H9 (cell line): ENCODE results near the gene C16orf95. TPM values are rescaled to one million over a fixed set of nuclear protein-coding genes. Genes with fewer than 3 reads are reported as not detected.

Experiments
- DNase-seq: peaks from one replicate; pipeline ENCODE4 v3.0.0-alpha.2; 2017
- H2AFZ ChIP-seq: one replicate; pipeline ENCODE4 v1.6.1; 2013; ENCODE audit warnings: mild to moderate bottlenecking, low read length, control low read depth, moderate library complexity
- H2AK5ac ChIP-seq: 2 replicates; pipeline ENCODE4 v1.6.1; 2013; ENCODE audit warnings: low read length, control low read depth, mixed read lengths; ENCODE audit not compliant: insufficient read length
- H2BK120ac ChIP-seq: one replicate; pipeline ENCODE4 v1.6.1; 2013; ENCODE audit warnings: low read depth, mild to moderate bottlenecking, low read length, control low read depth, inconsistent platforms; ENCODE audit not compliant: poor library complexity, severe bottlenecking
- H2BK12ac ChIP-seq: 2 replicates; pipeline ENCODE4 v1.6.1; 2013; ENCODE audit warnings: low read length, control low read depth, mixed read lengths, low read depth; ENCODE audit not compliant: insufficient read length
- H2BK15ac ChIP-seq: 2 replicates; pipeline ENCODE4 v1.6.1; 2013; ENCODE audit warnings: low read depth, low read length, control low read depth
- H2BK20ac ChIP-seq: one replicate; pipeline ENCODE4 v1.6.1; 2013; ENCODE audit warnings: low read depth, mild to moderate bottlenecking, low read length, control low read depth, inconsistent platforms; ENCODE audit not compliant: poor library complexity, severe bottlenecking
- H2BK5ac ChIP-seq: 2 replicates; pipeline ENCODE4 v1.6.1; 2013; ENCODE audit warnings: low read length, control low read depth, mixed read lengths; ENCODE audit not compliant: insufficient read length
- H3K14ac ChIP-seq: 2 replicates; pipeline ENCODE4 v1.6.1; 2013; ENCODE audit warnings: low read length, control low read depth; ENCODE audit not compliant: insufficient read depth
- H3K18ac ChIP-seq: 2 replicates; pipeline ENCODE4 v1.6.1; 2013; ENCODE audit warnings: low read depth, mild to moderate bottlenecking, mixed read lengths, low read length, control low read depth; ENCODE audit not compliant: insufficient read length
- H3K23ac ChIP-seq: 2 replicates; pipeline ENCODE4 v1.6.1; 2013; ENCODE audit warnings: low read length, control low read depth, mixed read lengths, low read depth; ENCODE audit not compliant: insufficient read length
- H3K23me2 ChIP-seq: 2 replicates; pipeline ENCODE4 v1.6.1; 2013; ENCODE audit warnings: low read depth, mild to moderate bottlenecking, mixed read lengths, low read length, control low read depth; ENCODE audit not compliant: insufficient read length, poor library complexity, severe bottlenecking
- H3K27ac ChIP-seq: 2 replicates; pipeline ENCODE4 v1.5.1; 2013; ENCODE audit warnings: low read length, control low read depth, mixed read lengths, low read depth; ENCODE audit not compliant: insufficient read length
- H3K27me3 ChIP-seq: 2 replicates; pipeline ENCODE4 v1.6.1; 2013; ENCODE audit warnings: low read length, control low read depth, inconsistent platforms; ENCODE audit not compliant: insufficient read depth
- H3K4ac ChIP-seq: 2 replicates; pipeline ENCODE4 v1.6.1; 2013; ENCODE audit warnings: low read depth, mild to moderate bottlenecking, control low read depth, inconsistent platforms, low read length, moderate library complexity
- H3K4me1 ChIP-seq: 2 replicates; pipeline ENCODE4 v1.6.1; 2013; ENCODE audit warnings: low read length, control low read depth, inconsistent platforms; ENCODE audit not compliant: insufficient read depth
- H3K4me2 ChIP-seq: 2 replicates; pipeline ENCODE4 v1.6.1; 2013; ENCODE audit warnings: low read length, control low read depth, mixed read lengths; ENCODE audit not compliant: insufficient read length, insufficient read depth
- H3K56ac ChIP-seq: 2 replicates; pipeline ENCODE4 v1.6.1; 2013; ENCODE audit warnings: low read depth, mild to moderate bottlenecking, mixed read lengths, low read length, control low read depth; ENCODE audit not compliant: insufficient read length
- H3K79me1 ChIP-seq: 2 replicates; pipeline ENCODE4 v1.6.1; 2013; ENCODE audit warnings: low read depth, mild to moderate bottlenecking, moderate library complexity, low read length, control low read depth, inconsistent platforms; ENCODE audit not compliant: insufficient read depth, poor library complexity, severe bottlenecking
- H3K79me2 ChIP-seq: 2 replicates; pipeline ENCODE4 v1.6.1; 2013; ENCODE audit warnings: low read length, control low read depth, inconsistent platforms; ENCODE audit not compliant: insufficient read depth
- H3K9ac ChIP-seq: 2 replicates; pipeline ENCODE4 v1.6.1; 2013; ENCODE audit warnings: low read length, control low read depth, mixed read lengths; ENCODE audit not compliant: insufficient read length; ENCODE audit errors: extremely low read depth
- H3K9me3 ChIP-seq: one replicate; pipeline ENCODE4 v1.6.1; 2013; ENCODE audit warnings: low read depth, low read length, inconsistent platforms; ENCODE audit not compliant: control insufficient read depth
- H3T11ph ChIP-seq: one replicate; pipeline ENCODE4 v1.6.1; 2013; ENCODE audit warnings: mild to moderate bottlenecking, low read length, control low read depth, inconsistent platforms
- H4K20me1 ChIP-seq: one replicate; pipeline ENCODE4 v1.6.1; 2013; ENCODE audit not compliant: control insufficient read depth, insufficient read length, insufficient read depth
- H4K5ac ChIP-seq: 2 replicates; pipeline ENCODE4 v1.6.1; 2013; ENCODE audit warnings: low read depth, mild to moderate bottlenecking, mixed read lengths, low read length, control low read depth; ENCODE audit not compliant: insufficient read length
- H4K8ac ChIP-seq: replicated peaks from 2 replicates; pipeline ENCODE4 v1.6.1; 2013; ENCODE audit warnings: low read length, control low read depth, mixed read lengths, low read depth; ENCODE audit not compliant: insufficient read length
- H4K91ac ChIP-seq: 2 replicates; pipeline ENCODE4 v1.6.1; 2013; ENCODE audit warnings: low read depth, mild to moderate bottlenecking, moderate library complexity, mixed read lengths, low read length, control low read depth; ENCODE audit not compliant: insufficient read length
- H3K27ac Mint-ChIP-seq, 3 experiments: 2 replicates in 2 of 3; 3 replicates in 1 of 3; pipeline ENCODE4 v1.8.0; 2020 to 2021; ENCODE audit warnings: mixed read lengths in 3 of 3, mild to moderate bottlenecking in 1 of 3, moderate library complexity in 1 of 3
- H3K27me3 Mint-ChIP-seq: 2 replicates; pipeline ENCODE4 v1.8.0; 2021; ENCODE audit warnings: low read depth, mild to moderate bottlenecking, moderate library complexity, mixed read lengths
- H3K36me3 Mint-ChIP-seq, 3 experiments: 2 replicates in 2 of 3; 3 replicates in 1 of 3; pipeline ENCODE4 v1.8.0; 2020 to 2021; ENCODE audit warnings: low read depth in 3 of 3, mixed read lengths in 3 of 3; ENCODE audit not compliant: insufficient read depth in 1 of 3
- H3K4me1 Mint-ChIP-seq, 2 experiments: 2 replicates each; pipeline ENCODE4 v1.8.0; 2020; ENCODE audit warnings: mixed read lengths in 2 of 2
- H3K4me3 Mint-ChIP-seq, 2 experiments: 2 replicates in 1 of 2; 3 replicates in 1 of 2; pipeline ENCODE4 v1.8.0; 2020 to 2021; ENCODE audit warnings: mild to moderate bottlenecking in 2 of 2, mixed read lengths in 2 of 2, moderate library complexity in 1 of 2
- H3K9me3 Mint-ChIP-seq, 2 experiments: 2 replicates in 1 of 2; 3 replicates in 1 of 2; pipeline ENCODE4 v1.8.0; 2020; ENCODE audit warnings: mild to moderate bottlenecking in 2 of 2, mixed read lengths in 2 of 2, moderate library complexity in 1 of 2
- WGBS: extraction: QIAGEN DNeasy Blood & Tissue Kit; methylation state at CpG from one replicate; pipeline ENCODE4 v1.1.7; 2013; ENCODE audit warnings: missing lambda C conversion rate, low lambda C conversion rate, mixed read lengths; ENCODE audit not compliant: insufficient read length; ENCODE audit errors: extremely low coverage; 5-methylcytosine and 5-hydroxymethylcytosine counted together
- total RNA-seq: library from RNA; stranded (reverse); gene quantifications from 2 replicates; pipeline ENCODE4 v1.2.1, GENCODE V29; 2021
- TF ChIP-seq, protein P1 (sequence below): fragments of 200-600 bp; sonication (generic); conservative IDR thresholded peaks from 3 replicates; pipeline ENCODE4 v1.8.0; 2021; ENCODE audit warnings: antibody characterized with exemption, mild to moderate bottlenecking

Gene C16orf95
- total RNA-seq, 1 experiment from 2014 or later, result 5.6 TPM

GRCh38 chr16:87350031-87350430 is 32.8 kb upstream of the C16orf95 start:
- Histone ChIP-seq H2BK15ac (no peak overlapping the region), H4K91ac (no peak overlapping the region), H3K4me2 (no peak overlapping the region), H4K5ac (no peak overlapping the region), H3K79me2 (no peaks in the 10 kb centered on the region), H3K27me3 (no peaks in the 10 kb centered on the region), H2AFZ (no peak overlapping the region), H3K79me1 (peaks cover 3% of the 10 kb centered on the region), H4K20me1 (no peaks in the 10 kb centered on the region), H2BK5ac (no peak overlapping the region), H2BK120ac (no peak overlapping the region), H3K23me2 (no peaks in the 10 kb centered on the region), H3K18ac (no peak overlapping the region), H2BK20ac (no peak overlapping the region), H4K8ac (no peak overlapping the region), H3K23ac (no peak overlapping the region), H3K9me3 (no peaks in the 10 kb centered on the region), H3K9ac (no peak overlapping the region), H3K14ac (no peak overlapping the region), H3T11ph (no peak overlapping the region), H2BK12ac (no peak overlapping the region), H3K56ac (no peak overlapping the region), H2AK5ac (no peak overlapping the region), H3K4me1 (no peaks in the 10 kb centered on the region; the same call in 1 of the 2 replicates), H3K27ac (no peak overlapping the region), H3K4ac (no peak overlapping the region)
- H3K27ac Mint-ChIP-seq, result peak overlapping the region in 2 of 3 experiments; percentile 37 to 63; a peak in 3 of 7 replicates
- no peak overlapping the region for H3K4me3 Mint-ChIP-seq
- H3K27me3 Mint-ChIP-seq, result no peaks in the 10 kb centered on the region
- TF ChIP-seq, protein P1, sequence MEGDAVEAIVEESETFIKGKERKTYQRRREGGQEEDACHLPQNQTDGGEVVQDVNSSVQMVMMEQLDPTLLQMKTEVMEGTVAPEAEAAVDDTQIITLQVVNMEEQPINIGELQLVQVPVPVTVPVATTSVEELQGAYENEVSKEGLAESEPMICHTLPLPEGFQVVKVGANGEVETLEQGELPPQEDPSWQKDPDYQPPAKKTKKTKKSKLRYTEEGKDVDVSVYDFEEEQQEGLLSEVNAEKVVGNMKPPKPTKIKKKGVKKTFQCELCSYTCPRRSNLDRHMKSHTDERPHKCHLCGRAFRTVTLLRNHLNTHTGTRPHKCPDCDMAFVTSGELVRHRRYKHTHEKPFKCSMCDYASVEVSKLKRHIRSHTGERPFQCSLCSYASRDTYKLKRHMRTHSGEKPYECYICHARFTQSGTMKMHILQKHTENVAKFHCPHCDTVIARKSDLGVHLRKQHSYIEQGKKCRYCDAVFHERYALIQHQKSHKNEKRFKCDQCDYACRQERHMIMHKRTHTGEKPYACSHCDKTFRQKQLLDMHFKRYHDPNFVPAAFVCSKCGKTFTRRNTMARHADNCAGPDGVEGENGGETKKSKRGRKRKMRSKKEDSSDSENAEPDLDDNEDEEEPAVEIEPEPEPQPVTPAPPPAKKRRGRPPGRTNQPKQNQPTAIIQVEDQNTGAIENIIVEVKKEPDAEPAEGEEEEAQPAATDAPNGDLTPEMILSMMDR, result no peak
- H3K4me1 Mint-ChIP-seq, result peaks cover 7 to 11% of the 10 kb centered on the region in 2 experiments
- no peaks in the 10 kb centered on the region for H3K9me3 Mint-ChIP-seq
- WGBS, result no CpG with 5 or more reads among the region's 8 CpGs
- H3K36me3 Mint-ChIP-seq, result peaks cover 0 to 3% (median 3%) of the 10 kb centered on the region in 3 experiments; a peak in 4 of 7 replicates
- no peak for DNase-seq
